ENCODE results near the gene MGME1.
A peak's percentile ranks its signal among the peaks of the same experiment; 100 is the strongest.

The MGME1 gene

GRCh38 chr20:17987988-17988387 lies 19.2 kb downstream of the MGME1 start:
- no peak for TF ChIP-seq YY1 (IDR thresholded peaks at IDR 0.05; ENCODE audit: insufficient read depth, insufficient read length)
- TF ChIP-seq ZNF274 (IDR thresholded peaks at IDR 0.05; ENCODE audit: low read depth, low read length) = no peak
- no peak for TF ChIP-seq SUZ12 (IDR thresholded peaks at IDR 0.05; ENCODE audit: extremely low read depth, insufficient read depth, insufficient read length)
- peaks cover 38% of the 10 kb centered on the region for H3K36me3 ChIP-seq (ENCODE audit: insufficient read depth, insufficient read length, low read length)

GRCh38 chr20:17990278-17990972 lies 21.6 kb downstream of the MGME1 start:
- no peak overlapping the region for H3K4me3 ChIP-seq (ENCODE audit: insufficient read length, low read depth)
- no peaks in the 10 kb centered on the region for H3K27me3 ChIP-seq (ENCODE audit: insufficient read depth, insufficient read length)
- no peaks in the 10 kb centered on the region for H3K9me3 ChIP-seq (ENCODE audit: insufficient read depth, low read length)
- peaks cover 36% of the 10 kb centered on the region for H3K36me3 ChIP-seq (ENCODE audit: insufficient read depth, insufficient read length, low read length)
- H3K9ac ChIP-seq (ENCODE audit: insufficient read length, low read depth) = no peak overlapping the region
- DNase-seq (ENCODE audit: low read depth, low spot score) = no peak
- no peak for TF ChIP-seq ZNF274 (IDR thresholded peaks at IDR 0.05; ENCODE audit: low read depth, low read length)
- no peak for TF ChIP-seq YY1 (IDR thresholded peaks at IDR 0.05; ENCODE audit: insufficient read depth, insufficient read length)
- no peak for TF ChIP-seq SUZ12 (IDR thresholded peaks at IDR 0.05; ENCODE audit: extremely low read depth, insufficient read depth, insufficient read length)
- no peaks in the 10 kb centered on the region for H3K4me1 ChIP-seq (ENCODE audit: insufficient read depth, insufficient read length)

More at GRCh38 chr20:17987988-17988387, 19.2 kb downstream of the MGME1 start:
- no peak overlapping the region for H3K4me3 ChIP-seq (ENCODE audit: insufficient read length, low read depth)
- no peak for DNase-seq (ENCODE audit: low read depth, low spot score)
- H3K9me3 ChIP-seq (ENCODE audit: insufficient read depth, low read length) = no peaks in the 10 kb centered on the region
- no peaks in the 10 kb centered on the region for H3K27me3 ChIP-seq (ENCODE audit: insufficient read depth, insufficient read length)
- H3K9ac ChIP-seq (ENCODE audit: insufficient read length, low read depth) = no peak overlapping the region
- H3K4me1 ChIP-seq (ENCODE audit: insufficient read depth, insufficient read length) = no peaks in the 10 kb centered on the region

- no peaks in the 10 kb centered on the region for H3K27me3 ChIP-seq (ENCODE audit: insufficient read depth, insufficient read length)
- no peaks in the 10 kb centered on the region for H3K4me1 ChIP-seq (ENCODE audit: insufficient read depth, insufficient read length)
- no peak for DNase-seq (ENCODE audit: low read depth, low spot score)
- no peaks in the 10 kb centered on the region for H3K9me3 ChIP-seq (ENCODE audit: insufficient read depth, low read length)
- H3K4me3 ChIP-seq (ENCODE audit: insufficient read length, low read depth) = no peak overlapping the region
- H3K9ac ChIP-seq (ENCODE audit: insufficient read length, low read depth) = no peak overlapping the region
- no peak for TF ChIP-seq ZNF274 (IDR thresholded peaks at IDR 0.05; ENCODE audit: low read depth, low read length)
- TF ChIP-seq YY1 (IDR thresholded peaks at IDR 0.05; ENCODE audit: insufficient read depth, insufficient read length) = no peak
- TF ChIP-seq SUZ12 (IDR thresholded peaks at IDR 0.05; ENCODE audit: extremely low read depth, insufficient read depth, insufficient read length) = no peak
- peaks cover 32% of the 10 kb centered on the region for H3K36me3 ChIP-seq (ENCODE audit: insufficient read depth, insufficient read length, low read length)
These were observed 23.4 kb downstream of the MGME1 start for GRCh38 chr20:17992224-17992637.

- peaks cover 25% of the 10 kb centered on the region for H3K36me3 ChIP-seq (ENCODE audit: insufficient read depth, insufficient read length, low read length)
- H3K9me3 ChIP-seq (ENCODE audit: insufficient read depth, low read length) = no peaks in the 10 kb centered on the region
- TF ChIP-seq SUZ12 (IDR thresholded peaks at IDR 0.05; ENCODE audit: extremely low read depth, insufficient read depth, insufficient read length) (no peak), ZNF274 (IDR thresholded peaks at IDR 0.05; ENCODE audit: low read depth, low read length) (no peak), YY1 (IDR thresholded peaks at IDR 0.05; ENCODE audit: insufficient read depth, insufficient read length) (no peak)
- H3K9ac ChIP-seq (ENCODE audit: insufficient read length, low read depth) = no peak overlapping the region
- DNase-seq (ENCODE audit: low read depth, low spot score) = no peak
- H3K4me3 ChIP-seq (ENCODE audit: insufficient read length, low read depth) = no peak overlapping the region
- H3K27me3 ChIP-seq (ENCODE audit: insufficient read depth, insufficient read length) = no peaks in the 10 kb centered on the region
- no peaks in the 10 kb centered on the region for H3K4me1 ChIP-seq (ENCODE audit: insufficient read depth, insufficient read length)
These were observed 24.2 kb downstream of the MGME1 start for GRCh38 chr20:17992847-17993513.

- Histone ChIP-seq H3K36me3 (ENCODE audit: insufficient read depth, insufficient read length, low read length) (peaks cover 21% of the 10 kb centered on the region), H3K9me3 (ENCODE audit: insufficient read depth, low read length) (no peaks in the 10 kb centered on the region), H3K4me3 (ENCODE audit: insufficient read length, low read depth) (no peak overlapping the region), H3K9ac (ENCODE audit: insufficient read length, low read depth) (no peak overlapping the region), H3K27me3 (ENCODE audit: insufficient read depth, insufficient read length) (no peaks in the 10 kb centered on the region), H3K4me1 (ENCODE audit: insufficient read depth, insufficient read length) (no peaks in the 10 kb centered on the region)
- no peak for DNase-seq (ENCODE audit: low read depth, low spot score)
- TF ChIP-seq ZNF274 (IDR thresholded peaks at IDR 0.05; ENCODE audit: low read depth, low read length) (no peak), SUZ12 (IDR thresholded peaks at IDR 0.05; ENCODE audit: extremely low read depth, insufficient read depth, insufficient read length) (no peak), YY1 (IDR thresholded peaks at IDR 0.05; ENCODE audit: insufficient read depth, insufficient read length) (no peak)
These were observed 24.7 kb downstream of the MGME1 start for GRCh38 chr20:17993546-17993945.

GRCh38 chr20:17995967-17996819 lies 27.4 kb downstream of the MGME1 start:
- H3K4me1 ChIP-seq (ENCODE audit: insufficient read depth, insufficient read length) = no peaks in the 10 kb centered on the region
- H3K4me3 ChIP-seq (ENCODE audit: insufficient read length, low read depth) = no peak overlapping the region
- H3K36me3 ChIP-seq (ENCODE audit: insufficient read depth, insufficient read length, low read length) = peaks cover 3% of the 10 kb centered on the region
- H3K9ac ChIP-seq (ENCODE audit: insufficient read length, low read depth) = no peak overlapping the region
- H3K27me3 ChIP-seq (ENCODE audit: insufficient read depth, insufficient read length) = no peaks in the 10 kb centered on the region
- TF ChIP-seq ZNF274 (IDR thresholded peaks at IDR 0.05; ENCODE audit: low read depth, low read length) (no peak), YY1 (IDR thresholded peaks at IDR 0.05; ENCODE audit: insufficient read depth, insufficient read length) (no peak), SUZ12 (IDR thresholded peaks at IDR 0.05; ENCODE audit: extremely low read depth, insufficient read depth, insufficient read length) (no peak)
- DNase-seq (ENCODE audit: low read depth, low spot score) = peak; percentile 20
- no peaks in the 10 kb centered on the region for H3K9me3 ChIP-seq (ENCODE audit: insufficient read depth, low read length)

All from NT2/D1 (cell line).